MCF 10A (cell line): ENCODE measurements around the gene RBP3. TPM values are rescaled to one million over a fixed set of nuclear protein-coding genes. Genes with fewer than 3 reads are reported as not detected.
A peak's percentile ranks its signal among the peaks of the same experiment; 100 is the strongest.

Experiments
- BruUV-seq: library from RNA; stranded (reverse); fragments of 400-500 nt; replicated peaks from 2 replicates; lab custom pipeline; 2021; lab: Mats Ljungman, UMichigan
- CTCF ChIA-PET: fragments of 300-600 bp; sonication (Branson Sonifier 250); formaldehyde crosslinking; extraction: SDS; loops from one replicate; lab custom pipeline; 2021; ENCODE audit warnings: antibody characterized with exemption, inconsistent platforms; lab: Yijun Ruan, JAX
- POLR2A ChIA-PET: fragments of 300-600, 350-650 bp; sonication (Branson Sonifier 250); formaldehyde crosslinking; extraction: SDS; loops from one replicate; lab custom pipeline; 2020; ENCODE audit warnings: antibody characterized with exemption, inconsistent platforms; lab: Yijun Ruan, JAX
- DNase-seq: peaks from one replicate; pipeline ENCODE4 v3.0.0-alpha.2; 2018; ENCODE audit not compliant: unreplicated experiment
- H3K27ac Mint-ChIP-seq: one replicate; pipeline ENCODE4 v1.8.0; 2022; ENCODE audit warnings: mild to moderate bottlenecking, low read depth, mixed read lengths; ENCODE audit not compliant: unreplicated experiment
- H3K27me3 Mint-ChIP-seq: one replicate; pipeline ENCODE4 v1.8.0; 2022; ENCODE audit warnings: mixed read lengths; ENCODE audit not compliant: insufficient read depth, unreplicated experiment
- H3K36me3 Mint-ChIP-seq: one replicate; pipeline ENCODE4 v1.8.0; 2022; ENCODE audit warnings: mild to moderate bottlenecking, moderate library complexity, mixed read lengths; ENCODE audit not compliant: insufficient read depth, unreplicated experiment
- H3K4me1 Mint-ChIP-seq: one replicate; pipeline ENCODE4 v1.8.0; 2022; ENCODE audit warnings: mixed read lengths; ENCODE audit not compliant: insufficient read depth, unreplicated experiment
- H3K4me3 Mint-ChIP-seq: one replicate; pipeline ENCODE4 v1.8.0; 2022; ENCODE audit warnings: mild to moderate bottlenecking, moderate library complexity, mixed read lengths; ENCODE audit not compliant: unreplicated experiment
- H3K9me3 Mint-ChIP-seq: one replicate; pipeline ENCODE4 v1.8.0; 2022; ENCODE audit warnings: mixed read lengths; ENCODE audit not compliant: unreplicated experiment
- intact Hi-C: fragments of 100-400 bp; cut with micrococcal nuclease; formaldehyde crosslinking; loops from 2 replicates; pipeline ENCODE4 v1.14.1; 2022
- total RNA-seq: library from RNA; stranded (reverse); gene quantifications from 2 replicates; pipeline ENCODE4 v1.2.3, GENCODE V29; 2022
- TF ChIP-seq, protein P1 (sequence below): fragments of 200-600 bp; IDR thresholded peaks from one replicate; pipeline ENCODE4 v1.8.0; 2022; ENCODE audit warnings: antibody characterized with exemption, mild to moderate bottlenecking; ENCODE audit not compliant: unreplicated experiment

Gene RBP3
- total RNA-seq, 1 experiment from 2014 or later, result not detected

DNA sequence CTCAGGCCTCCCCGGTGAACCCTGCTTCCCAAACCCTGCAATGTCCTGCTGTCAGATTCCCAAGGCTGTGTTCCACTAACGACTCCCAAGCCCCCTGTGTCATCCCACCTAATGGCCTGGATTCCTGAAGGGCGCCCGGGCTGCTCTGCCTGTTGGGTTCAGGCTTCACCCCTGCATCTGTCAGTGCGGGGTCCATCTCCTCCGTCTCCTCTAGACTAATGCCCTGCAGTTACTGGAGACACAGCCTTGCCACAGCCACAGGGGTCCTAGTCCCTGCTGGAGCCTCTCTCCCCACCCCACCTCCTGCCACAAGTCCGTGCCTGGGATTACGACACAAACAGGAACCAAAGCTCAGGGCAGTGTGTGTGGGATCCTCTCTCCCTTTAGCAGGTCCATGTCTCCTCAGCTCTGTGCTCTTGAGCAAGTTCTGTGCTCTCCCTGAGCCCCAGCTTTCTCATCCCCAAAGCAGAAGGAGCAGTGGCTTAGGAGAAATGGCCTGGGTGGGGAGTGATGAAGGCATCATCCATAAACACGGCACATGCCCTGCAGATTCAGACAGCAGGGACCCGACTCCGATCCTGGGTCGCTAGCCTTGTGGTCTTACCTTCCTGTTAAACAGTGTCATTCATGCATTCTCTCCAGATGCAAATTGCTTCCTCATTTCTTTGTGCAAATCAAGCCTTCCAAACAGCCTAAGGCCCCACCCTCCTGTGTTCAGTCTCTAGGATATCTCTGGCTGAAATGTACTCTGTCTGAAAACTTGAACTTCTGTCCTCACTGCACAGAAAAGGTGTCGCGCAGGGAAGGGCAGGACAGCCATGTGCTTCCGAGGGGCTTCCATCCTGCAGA is 8.2 kb upstream of the RBP3 start:
- Mint-ChIP-seq H3K27ac (no peak overlapping the region), H3K4me1 (no peaks in the 10 kb centered on the region), H3K27me3 (peaks cover 58% of the 10 kb centered on the region), H3K36me3 (no peaks in the 10 kb centered on the region), H3K4me3 (no peak overlapping the region), H3K9me3 (no peaks in the 10 kb centered on the region)
- ChIA-PET CTCF (interaction anchor here (0.6 to 2.2 kb wide), 8 partner anchors 9 to 315 kb away, joined by 3 to 11 read pairs (median 3); no protein-coding TSS in a partner anchor), POLR2A (no interaction called here)
- DNase-seq, result no peak
- TF ChIP-seq, protein P1, sequence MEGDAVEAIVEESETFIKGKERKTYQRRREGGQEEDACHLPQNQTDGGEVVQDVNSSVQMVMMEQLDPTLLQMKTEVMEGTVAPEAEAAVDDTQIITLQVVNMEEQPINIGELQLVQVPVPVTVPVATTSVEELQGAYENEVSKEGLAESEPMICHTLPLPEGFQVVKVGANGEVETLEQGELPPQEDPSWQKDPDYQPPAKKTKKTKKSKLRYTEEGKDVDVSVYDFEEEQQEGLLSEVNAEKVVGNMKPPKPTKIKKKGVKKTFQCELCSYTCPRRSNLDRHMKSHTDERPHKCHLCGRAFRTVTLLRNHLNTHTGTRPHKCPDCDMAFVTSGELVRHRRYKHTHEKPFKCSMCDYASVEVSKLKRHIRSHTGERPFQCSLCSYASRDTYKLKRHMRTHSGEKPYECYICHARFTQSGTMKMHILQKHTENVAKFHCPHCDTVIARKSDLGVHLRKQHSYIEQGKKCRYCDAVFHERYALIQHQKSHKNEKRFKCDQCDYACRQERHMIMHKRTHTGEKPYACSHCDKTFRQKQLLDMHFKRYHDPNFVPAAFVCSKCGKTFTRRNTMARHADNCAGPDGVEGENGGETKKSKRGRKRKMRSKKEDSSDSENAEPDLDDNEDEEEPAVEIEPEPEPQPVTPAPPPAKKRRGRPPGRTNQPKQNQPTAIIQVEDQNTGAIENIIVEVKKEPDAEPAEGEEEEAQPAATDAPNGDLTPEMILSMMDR, result no peak
- no TSS peak for BruUV-seq
- intact Hi-C loops, result loop anchor here (10.0 kb wide), 1 partner anchor 315 kb away; no protein-coding TSS in a partner anchor

DNA sequence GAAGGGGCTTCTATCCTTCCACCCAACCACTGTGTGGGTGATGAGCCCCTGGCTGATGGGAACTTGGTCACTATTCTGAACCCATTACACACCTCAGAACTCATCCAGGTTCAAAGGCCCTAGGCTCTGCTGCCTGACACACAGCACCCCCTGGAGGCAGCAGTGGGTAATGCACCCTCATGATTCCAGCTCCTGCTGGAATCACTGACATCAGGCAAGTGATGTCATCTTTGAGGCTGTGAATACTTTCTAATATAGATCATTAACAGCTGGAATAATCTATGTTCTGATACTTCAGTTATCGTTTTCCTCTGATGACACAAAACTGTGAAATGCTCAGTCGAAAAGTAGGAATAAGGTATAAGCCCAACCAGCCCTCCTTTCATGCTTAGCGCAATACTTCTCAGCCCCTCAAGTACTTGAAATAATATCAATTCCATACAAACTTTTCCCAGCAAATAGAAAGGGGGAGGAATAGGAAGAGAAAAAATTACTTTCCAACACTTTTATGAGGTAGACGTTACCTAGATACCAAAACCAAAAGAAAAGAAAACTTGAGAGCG is 7.5 kb upstream of the RBP3 start:
- TF ChIP-seq, protein P1, result peak; percentile 93
- intact Hi-C loops, result loop anchor here (10.0 kb wide), 1 partner anchor 316 kb away; no protein-coding TSS in a partner anchor
- DNase-seq, result peak; percentile 60
- no TSS peak for BruUV-seq
- Mint-ChIP-seq H3K9me3 (no peaks in the 10 kb centered on the region), H3K4me3 (no peak overlapping the region), H3K36me3 (no peaks in the 10 kb centered on the region), H3K27me3 (peaks cover 51% of the 10 kb centered on the region), H3K4me1 (no peaks in the 10 kb centered on the region), H3K27ac (no peak overlapping the region)
- ChIA-PET POLR2A (no interaction called here), CTCF (interaction anchor here (0.6 to 2.2 kb wide), 16 partner anchors 13 to 347 kb away, joined by 3 to 11 read pairs (median 3); no protein-coding TSS in a partner anchor)

DNA sequence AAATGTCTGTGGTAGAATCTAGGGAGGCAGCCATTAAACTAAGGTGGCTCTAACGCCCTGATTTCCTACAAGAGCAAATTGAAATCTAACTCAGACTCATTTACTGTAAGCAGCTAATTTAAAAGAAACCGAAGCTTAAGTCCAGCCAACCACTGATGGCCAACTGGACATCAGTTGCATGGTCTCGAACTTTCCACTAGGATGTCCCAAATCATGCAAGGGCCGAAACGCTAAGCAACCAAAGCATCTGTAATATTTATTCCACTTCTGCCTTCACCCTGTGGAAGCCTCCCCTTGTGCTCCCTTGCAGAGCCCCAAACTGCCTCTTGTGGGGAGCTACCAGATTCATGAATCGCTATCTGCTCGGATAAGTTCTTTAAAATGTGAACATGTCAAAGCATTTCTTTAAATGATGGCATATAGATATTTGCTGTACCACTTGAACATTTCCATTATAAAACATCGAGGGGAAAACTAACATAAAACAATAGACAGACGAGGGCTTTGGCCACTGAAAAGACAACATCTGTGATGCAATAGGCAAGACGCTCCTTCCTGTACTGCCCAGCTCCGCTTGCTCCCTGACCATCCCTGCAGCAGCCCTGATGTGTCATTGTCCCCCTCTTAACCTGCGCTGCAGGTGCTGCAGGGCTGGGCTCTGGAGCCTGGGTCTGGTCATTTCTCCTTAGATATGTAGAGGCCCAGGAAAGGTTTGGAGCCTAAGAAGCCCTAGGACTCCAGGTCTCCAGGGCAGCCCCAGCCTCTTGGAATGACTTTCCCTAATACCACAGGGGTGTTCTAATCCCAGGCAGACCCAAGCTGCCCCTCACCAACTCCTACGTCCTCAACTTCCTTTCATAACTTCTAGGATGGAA is 2.9 kb upstream of the RBP3 start:
- POLR2A ChIA-PET, result no interaction called here
- no peak overlapping the region for H3K27ac Mint-ChIP-seq
- no TSS peak for BruUV-seq
- H3K4me1 Mint-ChIP-seq, result no peaks in the 10 kb centered on the region
- intact Hi-C loops, result loop anchor here (10.0 kb wide), 1 partner anchor 320 kb away; no protein-coding TSS in a partner anchor
- no peaks in the 10 kb centered on the region for H3K9me3 Mint-ChIP-seq
- CTCF ChIA-PET, result interaction anchor here (0.6 to 1.6 kb wide), 3 partner anchors 15 to 805 kb away, joined by 3 to 5 read pairs (median 3); no protein-coding TSS in a partner anchor
- TF ChIP-seq, protein P1, result no peak
- H3K36me3 Mint-ChIP-seq, result no peaks in the 10 kb centered on the region
- H3K4me3 Mint-ChIP-seq, result no peak overlapping the region
- H3K27me3 Mint-ChIP-seq, result peaks cover 6% of the 10 kb centered on the region
- no peak for DNase-seq
